A172 (cell line): ENCODE results near the gene NSUN2. TPM values are rescaled to one million over a fixed set of nuclear protein-coding genes. Genes with fewer than 3 reads are reported as not detected.
"Not testable (repeated sequence)": the region's sequence is repeated elsewhere in the genome, so short reads cannot be mapped to it uniquely, and the experiment has no call there.

Source experiments
- DNase-seq: peaks from one replicate; pipeline ENCODE4 v3.0.0-alpha.2; 2015; ENCODE audit warnings: low spot score
- total RNA-seq: library from RNA; depleted of rRNA; stranded (reverse); fragments of >200 nt; shearing (Covaris generic); gene quantifications from 2 replicates; pipeline ENCODE4 v1.2.3, GENCODE V29; 2014; rRNA removed

NSUN2 gene
- 78.1 and 95.3 TPM in 2 replicates for total RNA-seq

DNA sequence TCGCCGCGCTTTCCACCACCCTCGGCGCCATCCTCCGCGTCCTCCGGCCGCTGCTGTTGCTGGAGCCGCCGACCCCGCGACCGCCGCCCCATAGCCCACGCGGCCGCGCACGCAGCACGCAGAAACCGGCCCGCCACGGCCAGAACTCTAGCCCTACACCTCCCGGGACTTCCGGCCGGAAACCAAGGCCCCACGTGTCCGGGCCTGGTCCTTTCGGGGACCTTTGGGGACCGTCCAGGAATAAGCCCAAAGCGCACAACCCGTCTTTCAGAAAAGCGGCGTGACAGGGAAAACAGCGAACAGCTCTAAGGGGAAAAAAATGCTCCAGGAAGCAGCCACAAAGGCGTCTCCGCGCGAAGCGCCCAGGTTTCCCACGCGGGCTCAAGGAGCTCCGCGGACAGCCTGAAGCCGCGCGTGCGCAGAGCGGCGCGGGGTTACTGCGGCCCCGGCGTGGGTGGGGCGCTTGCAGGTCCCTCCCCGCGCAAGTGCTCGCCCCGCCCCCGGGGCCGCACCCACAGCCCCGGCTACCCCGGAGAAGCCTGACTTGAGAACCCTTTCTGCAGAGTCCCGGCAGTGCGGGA lies at the start of gene NSUN2, which contains the start of gene SRD5A1:
Gene NSUN2, minus strand, starts transcription at position 157 of the 581 bp plus-strand sequence. Its CDS starts 65 bp downstream, at position 92.
Gene SRD5A1, plus strand, starts transcription at position 553 of the 581 bp plus-strand sequence. CDS start 137 bp downstream, outside the sequence.
- peak; percentile 79 for DNase-seq

DNA sequence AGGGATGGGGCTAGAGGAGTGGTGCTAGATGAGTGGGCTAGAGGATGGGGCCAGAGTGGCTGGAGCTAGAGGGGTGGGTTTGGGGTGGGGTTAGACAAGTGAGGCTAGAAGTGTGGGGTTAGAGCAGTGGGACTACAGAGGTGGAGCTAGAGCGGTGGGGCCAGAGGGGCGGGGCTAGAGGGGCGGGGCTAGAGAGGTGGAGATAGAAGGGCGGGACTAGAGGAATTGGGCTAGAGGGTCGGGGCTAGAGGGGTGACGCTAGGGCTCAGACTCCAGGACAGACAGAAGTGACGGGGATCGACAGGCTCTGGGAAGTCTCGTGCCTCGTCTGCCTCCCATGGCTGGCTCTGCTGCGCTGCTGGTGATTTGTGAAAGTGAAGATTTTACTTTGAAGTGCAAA lies 49.4 kb upstream of the NSUN2 start:
- DNase-seq = no peak

DNA sequence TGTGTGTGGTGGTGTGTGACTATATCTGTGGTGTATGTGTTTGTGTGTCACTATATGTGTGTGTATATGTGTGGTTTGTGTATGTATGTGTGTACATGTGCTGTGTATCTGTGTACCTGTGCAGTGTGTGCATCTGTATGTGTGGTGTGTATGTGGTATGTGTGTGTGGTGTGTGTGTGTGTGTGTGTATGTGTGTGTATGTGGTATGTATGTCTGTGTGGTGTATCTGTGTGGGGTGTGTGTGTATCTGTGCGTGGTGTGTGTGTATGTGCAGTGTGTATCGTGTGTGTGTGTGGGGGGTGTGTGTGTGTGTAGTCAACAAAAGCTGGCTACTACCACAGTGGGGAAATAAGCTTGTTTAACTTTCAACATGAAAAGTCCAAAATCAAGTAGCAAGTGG lies 48.8 kb upstream of the NSUN2 start:
- DNase-seq = no peak

DNA sequence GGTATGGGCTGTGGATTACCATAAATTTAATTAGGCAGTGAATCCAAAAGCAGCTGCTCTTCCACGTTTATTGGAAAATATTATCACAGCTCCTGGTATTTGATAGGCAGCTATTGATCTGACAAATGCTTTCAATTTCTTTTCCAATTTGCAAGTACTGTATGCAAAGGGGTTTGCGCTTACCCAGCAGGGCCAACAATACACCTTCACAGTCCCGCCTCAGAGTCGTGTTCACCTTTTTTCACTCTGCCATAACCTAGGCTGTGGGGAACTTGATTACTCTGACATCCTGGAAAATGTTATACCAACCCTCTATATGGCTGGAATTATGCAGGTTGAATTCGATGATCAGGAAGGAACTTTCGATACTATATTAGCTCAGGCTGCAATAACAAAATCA lies 48.1 kb upstream of the NSUN2 start:
- no peak for DNase-seq

DNA sequence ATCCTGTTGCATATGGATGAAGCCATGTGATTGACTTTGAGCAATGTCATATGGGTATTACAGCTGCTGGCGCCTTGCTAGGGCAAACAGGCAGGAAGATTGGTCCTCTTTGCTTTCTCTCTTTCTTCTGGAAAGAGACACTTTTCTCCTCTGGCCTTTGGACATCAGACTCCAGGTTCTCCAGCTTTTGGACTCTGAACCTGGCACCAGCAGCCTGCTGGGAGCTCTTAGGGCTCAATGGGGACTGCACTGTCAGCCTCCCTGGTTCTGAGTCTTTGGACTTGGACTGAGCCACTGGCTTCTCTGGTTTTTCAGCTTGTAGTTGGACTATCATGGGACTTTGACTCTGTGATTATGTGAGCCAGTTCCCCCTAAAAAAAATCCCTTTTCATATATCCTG lies 45.5 kb upstream of the NSUN2 start:
- DNase-seq = no peak

DNA sequence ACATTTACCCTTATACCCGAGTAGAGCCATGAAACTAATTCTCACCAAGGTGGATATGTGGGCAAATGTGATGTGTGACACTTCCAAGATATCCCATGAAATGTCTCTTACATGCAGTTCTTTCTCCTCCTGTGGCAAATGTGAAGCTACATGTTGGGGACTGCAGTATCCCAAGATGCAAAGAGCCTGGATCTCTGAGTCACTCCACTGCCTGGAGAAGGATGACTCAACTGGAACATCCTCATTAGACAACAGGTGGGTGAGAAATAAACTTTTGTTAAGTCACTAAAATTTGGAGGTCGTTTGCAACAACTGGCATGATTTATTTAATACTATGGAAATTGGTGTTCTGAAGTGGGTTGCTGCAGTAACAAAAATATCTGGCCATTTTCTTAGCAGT lies 43.9 kb upstream of the NSUN2 start:
- DNase-seq = peak; percentile 47

DNA sequence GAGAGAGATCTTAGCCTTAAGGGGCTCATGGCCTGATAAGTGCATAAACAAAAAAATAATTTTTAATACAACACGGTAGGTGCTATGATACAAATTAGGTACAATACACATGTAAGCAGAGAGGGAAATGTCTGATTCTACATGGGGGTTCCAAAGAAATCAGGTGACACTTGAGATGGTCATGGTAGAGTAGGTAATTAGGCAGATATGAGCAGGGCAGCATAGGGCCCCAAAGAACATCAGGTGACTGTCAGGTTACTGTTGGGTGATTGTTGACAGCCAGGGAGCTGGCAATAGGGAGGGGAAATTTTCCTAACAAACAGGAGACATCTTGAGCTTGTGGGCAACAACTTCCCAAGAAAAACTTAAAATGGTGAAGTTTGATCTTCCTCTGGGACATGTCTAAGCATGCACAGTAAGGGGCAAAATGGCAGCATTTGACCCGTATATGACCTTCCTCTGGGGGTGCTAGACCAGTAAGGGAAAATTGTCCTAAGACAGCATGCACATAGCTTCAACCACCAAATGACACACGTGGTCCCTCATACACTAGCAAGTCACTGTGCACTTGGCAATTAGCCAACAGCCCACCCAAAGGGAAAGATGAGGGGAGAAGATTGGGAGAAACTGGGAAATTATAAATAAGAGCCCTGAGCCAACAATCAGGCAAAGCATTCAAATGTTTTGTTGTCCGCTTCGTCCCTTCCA lies 43.1 kb upstream of the NSUN2 start:
- peak; percentile 6 for DNase-seq

DNA sequence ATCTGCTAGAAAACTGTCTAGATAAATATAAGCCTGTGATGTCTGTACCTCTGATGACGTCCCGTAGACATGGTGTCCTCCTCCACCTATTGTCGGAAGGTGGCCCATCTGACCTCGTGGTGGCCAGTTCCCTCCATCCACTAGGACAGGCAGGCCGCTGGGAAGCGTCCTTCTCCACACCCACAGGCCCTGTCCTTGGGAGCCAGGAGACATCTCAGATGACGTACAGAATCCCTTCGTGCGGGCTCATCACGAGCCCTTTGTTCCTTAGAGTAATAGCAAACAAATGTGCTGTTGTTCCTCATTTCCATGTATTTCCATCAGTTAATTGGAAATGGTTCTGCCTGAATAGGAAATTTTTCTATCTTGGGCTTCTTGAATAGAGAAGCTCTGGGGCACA lies 42.0 kb upstream of the NSUN2 start:
- DNase-seq = no peak

DNA sequence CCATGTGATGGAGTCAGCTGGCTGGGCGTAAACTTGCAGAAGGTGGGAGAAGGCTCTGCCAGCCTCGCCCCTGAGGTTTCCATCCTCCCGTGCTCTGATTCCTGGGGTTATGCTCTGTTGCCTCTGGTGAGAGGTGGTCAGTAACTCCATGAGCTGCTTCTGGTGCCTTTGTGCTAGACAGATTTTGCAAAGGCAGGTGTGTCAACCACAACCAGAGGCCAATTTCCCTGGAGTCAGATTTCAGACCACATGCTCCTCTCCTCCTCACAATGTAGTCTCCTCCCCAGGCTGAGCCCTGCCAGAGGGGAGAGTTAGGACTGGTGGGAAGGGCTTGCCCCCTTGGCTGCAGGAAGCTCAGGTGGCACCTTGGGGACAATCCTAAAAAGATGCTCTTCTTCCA lies 41.6 kb upstream of the NSUN2 start:
- DNase-seq = no peak

DNA sequence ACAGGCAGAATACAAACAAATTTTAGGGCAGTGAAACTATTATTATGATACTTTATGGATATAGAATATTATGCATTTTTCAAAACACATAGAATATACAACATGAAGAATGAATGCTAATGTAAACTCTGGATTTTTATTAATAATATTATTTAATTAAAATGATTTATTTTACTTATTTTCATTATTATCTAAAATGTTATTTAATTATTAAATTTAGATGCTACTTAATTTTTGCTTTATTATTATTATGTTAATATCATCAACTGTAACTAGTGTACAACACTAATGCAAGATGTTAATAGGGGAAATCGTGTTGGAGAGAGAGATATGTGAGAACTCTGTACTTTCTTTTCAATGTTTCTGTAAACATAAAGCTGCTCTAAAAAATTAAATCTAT lies 41.1 kb upstream of the NSUN2 start:
- DNase-seq = no peak

DNA sequence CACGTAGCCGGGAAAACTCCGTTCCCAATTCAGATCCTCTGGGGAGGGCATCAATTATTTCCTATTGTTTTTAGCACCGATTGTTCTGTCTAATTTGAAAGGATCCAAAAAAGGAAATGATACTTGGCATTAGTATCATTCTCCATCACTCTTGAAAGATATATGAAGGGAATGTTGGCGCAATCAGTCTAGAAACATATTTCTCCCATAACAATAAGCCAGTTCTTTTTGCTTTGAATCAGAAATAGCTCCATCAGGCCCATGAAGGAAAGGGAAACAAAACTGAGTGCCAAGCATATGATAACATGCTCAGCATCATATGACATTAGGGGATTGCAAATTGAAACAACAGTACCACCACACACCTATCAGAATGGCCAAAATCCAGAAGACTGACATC lies 40.2 kb upstream of the NSUN2 start:
- no peak for DNase-seq

DNA sequence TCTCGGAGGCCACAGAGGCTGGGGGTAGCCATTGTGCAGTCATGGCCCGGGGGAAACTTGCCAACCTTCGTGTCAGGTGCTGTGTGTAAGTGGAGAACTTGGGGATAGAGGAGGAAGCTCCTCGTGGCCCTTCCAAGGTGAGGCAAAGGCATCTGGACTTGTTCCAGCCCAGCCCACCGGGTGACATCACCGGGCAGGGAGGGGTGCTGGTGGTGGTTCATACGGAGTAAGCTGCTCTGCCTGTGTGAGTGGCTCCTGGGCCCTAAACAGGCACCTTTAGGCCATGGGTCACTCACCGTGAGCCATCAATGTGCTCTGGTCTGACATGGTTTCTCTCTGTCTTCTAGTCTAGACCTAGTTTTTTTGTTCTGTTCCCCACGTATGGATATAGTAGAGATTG lies 35.9 kb upstream of the NSUN2 start:
- not testable (repeated sequence) for DNase-seq

DNA sequence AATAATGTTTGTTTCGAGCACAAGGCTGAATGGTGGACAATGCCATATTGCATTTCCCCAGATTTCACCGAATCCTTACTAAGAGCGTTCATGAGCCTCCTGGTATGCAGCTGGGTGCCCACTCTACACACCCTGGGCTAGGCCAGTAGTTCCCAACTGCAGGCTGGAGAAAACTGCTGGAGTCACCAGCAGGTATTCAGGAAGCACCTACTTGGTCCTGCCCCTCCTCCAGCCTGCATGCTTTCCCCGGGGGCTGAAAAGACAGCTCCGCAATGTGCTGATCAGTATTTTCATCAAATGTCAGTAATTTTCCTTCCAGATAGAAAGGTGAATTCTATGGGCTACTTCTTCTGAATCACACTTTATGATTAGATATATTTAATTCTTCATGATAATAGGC lies 34.8 kb upstream of the NSUN2 start:
- DNase-seq = no peak

DNA sequence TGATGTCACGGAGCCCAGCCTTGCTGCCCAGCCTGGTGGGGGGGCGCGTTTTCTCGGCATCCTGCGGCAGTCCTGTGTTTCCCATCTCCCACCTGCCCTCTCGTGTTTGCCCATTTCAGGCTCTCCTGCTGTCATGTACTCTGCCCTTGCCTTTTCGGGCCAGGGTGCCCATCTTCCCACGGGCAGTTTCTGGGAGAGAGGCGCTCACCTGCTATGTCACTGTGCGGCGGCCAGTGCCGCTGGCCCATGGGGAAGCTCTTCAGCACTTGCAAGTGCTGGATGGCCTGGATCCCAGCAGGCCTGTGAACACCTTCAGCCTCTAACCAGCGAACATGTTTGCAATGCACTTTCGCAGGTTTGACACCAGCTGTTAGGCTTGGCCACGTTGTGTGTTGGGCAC lies 33.9 kb upstream of the NSUN2 start:
- DNase-seq = no peak

DNA sequence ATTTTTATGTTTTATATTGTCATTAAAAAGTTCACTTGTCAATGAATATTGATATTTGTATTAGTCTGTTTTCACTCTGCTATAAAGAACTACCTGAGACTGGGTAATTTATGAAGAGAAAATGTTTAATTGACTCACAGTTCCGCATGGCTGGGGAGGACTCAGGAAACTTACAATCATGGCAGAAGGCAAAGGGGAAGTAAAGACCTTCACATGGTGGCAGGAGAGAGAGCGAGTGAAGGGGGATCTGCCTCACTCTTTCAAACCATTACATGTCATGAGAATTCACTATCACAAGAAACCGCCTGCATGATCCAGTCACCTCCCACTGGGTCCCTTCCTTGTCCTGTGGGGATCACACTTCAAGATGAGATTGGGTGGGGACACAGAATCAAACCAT lies 27.8 kb upstream of the NSUN2 start:
- no peak for DNase-seq

DNA sequence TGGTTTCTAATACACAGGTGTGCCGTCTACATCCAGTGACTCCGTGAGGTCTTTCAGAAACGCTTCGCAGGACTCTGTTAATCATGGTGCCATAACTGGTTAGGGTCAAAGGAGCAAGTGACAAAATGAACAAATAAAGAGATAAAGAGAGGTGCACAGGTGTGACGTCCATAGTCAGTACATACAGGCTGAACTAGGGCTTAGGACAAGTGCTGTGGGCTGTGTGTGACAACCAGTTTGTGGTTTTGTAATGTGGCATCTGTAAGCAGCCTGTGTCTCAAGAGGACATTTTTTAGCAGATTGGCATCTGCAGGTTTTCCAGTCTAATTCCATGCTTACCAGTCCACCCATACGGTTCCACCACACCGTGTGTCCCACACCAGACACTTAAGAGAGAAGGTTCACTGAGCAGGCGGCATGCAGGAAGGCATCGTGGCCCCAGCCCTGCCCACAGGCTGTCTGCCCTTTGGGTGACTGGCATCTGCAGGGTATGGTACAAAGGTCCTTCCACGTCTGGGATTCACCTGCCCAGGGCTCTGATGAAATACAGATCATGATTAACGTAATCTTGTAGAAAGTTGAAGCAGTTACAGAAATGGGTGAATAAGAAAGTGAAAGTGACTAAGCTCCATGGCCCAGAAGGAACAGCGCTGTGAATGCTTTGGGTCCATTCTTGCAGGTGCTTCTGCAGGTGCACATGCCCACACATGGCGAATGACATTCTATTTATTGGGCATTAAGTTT lies 27.3 kb upstream of the NSUN2 start:
- DNase-seq = no peak

DNA sequence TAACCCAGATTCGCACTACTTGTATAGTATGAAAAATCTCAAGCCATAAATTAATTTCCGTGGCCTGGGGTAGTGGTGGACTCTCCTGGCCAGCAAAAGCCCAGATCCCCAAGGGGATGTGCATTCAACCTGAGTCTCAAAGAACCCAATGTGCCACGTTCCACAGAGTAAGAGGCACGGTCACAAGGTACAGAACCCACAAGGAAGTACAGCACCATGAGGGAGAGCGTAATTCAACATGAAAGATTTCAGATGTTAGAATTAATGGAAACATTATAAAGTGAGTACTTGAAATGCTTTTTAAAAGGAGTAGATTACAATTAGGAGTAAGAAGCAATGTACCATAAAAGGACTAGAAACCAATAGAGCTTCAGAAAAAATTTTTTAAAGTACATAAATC lies 23.8 kb upstream of the NSUN2 start:
- DNase-seq = no peak

DNA sequence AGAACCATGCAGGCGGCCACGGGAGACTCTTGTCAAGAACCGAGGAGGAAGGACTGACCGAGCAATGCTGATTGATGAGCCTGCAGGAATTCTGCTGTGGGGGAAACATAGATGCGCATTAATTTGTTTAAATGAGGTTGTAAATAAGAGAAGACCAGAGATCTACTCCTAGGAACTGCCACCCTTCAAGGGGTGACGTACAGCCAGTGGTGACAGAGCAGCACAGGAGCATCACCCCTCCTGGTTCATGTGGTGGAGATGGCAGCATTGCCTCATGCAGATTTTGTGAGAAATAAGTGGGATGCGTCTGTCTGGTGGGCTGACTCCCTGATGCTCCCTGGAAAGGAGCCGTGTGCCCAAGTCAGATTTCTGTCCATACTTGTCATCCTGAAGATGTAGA lies 22.6 kb upstream of the NSUN2 start:
- no peak for DNase-seq

DNA sequence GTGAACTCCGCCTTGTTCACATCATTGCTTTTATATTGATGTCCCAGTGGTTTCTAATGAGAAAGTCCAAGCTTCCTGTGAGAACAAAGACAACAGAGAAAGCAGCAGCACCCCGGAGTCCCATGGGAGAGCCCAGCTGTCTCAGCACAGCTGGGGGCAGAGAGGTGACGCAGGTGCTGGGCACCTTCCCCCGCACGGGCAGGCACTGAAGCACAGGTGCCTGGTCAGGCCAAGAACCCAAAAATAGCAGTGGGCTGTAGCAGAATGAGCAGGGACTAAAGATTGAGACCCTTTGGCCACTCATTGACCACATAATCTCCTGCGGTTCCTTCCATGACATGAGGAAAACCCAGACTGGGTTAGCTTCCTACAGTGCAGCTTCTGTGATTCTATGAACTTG lies 19.2 kb upstream of the NSUN2 start:
- no peak for DNase-seq

DNA sequence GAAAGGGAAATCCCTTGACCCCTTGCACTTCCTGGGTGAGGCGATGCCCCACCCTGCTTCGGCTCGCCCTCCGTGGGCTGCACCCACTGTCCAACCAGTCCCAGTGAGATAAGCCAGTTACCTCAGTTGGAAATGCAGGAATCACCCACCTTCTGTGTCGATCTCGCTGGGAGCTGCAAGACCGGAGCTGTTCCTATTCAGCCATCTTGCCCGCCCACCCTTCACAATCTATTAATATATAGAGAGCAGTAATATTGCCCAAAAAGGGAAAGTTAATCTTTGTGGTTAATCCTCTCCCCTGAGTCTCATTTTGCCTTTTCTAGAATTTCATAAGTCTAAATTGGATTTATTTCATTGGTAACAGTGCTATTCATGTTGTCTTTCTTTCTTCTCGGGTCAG lies 16.8 kb upstream of the NSUN2 start:
- no peak for DNase-seq

DNA sequence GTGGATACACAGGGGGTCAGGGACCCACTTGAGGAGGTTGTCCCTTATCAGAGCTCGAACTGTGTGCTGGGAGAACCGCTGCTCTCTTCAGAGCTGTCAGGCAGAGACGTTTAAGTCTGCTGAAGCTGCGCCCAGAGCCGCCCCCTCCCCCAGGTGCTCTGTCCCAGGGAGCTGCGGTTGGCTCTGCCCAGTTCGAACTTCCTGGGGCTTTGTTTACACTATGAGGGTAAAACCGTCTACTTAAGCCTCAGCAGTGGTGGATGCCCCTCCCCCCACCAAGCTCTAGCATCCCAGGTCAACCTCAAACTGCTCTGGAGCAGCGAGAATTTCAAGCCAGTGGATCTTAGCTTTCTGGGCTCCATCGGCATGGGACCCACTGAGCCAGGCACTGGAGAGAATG lies 16.3 kb upstream of the NSUN2 start:
- no peak for DNase-seq

DNA sequence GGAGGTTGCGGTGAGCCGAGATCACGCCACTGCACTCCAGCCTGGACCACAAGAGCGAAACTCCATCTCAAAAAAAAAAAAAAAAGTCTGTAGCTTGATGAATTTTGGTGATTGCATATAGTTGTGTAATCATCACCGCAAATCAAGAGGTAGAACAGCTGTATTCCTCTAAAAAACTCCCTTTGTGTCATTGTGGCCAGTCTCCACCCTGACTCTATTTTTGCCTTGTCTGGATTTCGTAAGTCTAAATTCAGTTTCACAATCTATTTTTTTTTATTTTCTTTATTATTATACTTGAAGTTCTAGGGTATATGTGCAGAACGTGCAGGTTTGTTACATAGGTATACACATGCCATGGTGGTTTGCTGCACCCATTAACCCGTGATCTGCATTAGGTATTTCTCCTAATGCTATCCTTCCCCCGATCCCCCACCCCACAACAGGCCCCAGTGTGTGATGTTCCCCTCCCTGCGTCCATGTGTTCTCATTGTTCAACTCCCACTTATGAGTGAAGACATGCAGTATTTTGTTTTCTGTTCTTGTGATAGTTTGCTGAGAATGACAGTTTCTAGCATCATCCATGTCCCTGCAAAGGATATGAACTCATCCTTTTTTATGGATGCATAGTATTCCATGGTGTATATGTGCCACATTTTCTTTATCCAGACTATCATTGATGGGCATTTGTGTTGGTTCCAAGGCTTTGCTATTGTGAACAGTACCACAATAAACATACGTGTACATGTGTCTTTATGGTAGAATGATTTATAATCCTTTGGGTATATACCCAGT lies 12.9 kb upstream of the NSUN2 start:
- DNase-seq = not testable (repeated sequence)
